NOMO-1 (cell line): Measurements from ENCODE around the gene DLGAP1.
A peak's percentile ranks its signal among the peaks of the same experiment; 100 is the strongest.

Experiments used
- DNase-seq, 2 experiments: peaks; one replicate each; lab custom pipeline; 2025; ENCODE audit not compliant: unreplicated experiment in 2 of 2; lab: John Stamatoyannopoulos, UW

DLGAP1 gene

GRCh38 chr18:3839581-3839981 lies 615.5 kb downstream of the DLGAP1 start:
- DNase-seq = no peak

- DNase-seq = no peak
Observed at GRCh38 chr18:3836483-3837335, 618.4 kb downstream of the DLGAP1 start.

DNA sequence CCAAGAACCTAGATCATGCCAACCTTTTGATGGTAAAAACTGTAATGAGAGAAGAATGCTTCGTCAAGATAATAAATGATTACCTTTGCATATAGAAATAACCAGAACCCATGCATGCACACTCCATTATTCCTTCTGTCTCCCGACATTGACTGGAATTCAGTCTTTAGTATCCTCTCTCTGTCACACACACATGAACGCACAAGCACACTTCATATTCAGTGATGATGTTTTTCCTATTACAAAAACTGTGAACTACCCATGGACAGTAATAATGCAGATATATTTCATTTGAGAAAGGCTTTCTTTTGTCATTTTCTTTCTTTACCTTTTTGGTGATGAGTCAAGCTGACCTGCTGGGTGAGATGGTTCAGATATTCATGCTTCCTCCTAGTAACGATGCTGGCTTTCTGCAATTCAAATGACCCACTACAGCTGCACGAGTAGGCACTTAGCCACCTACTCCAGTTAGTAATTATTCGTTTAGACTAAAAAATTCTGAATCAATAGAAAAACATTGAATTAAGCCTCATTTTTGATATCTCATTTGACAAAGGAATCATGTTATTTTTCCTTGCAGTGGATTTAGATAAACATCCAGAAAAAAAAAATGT lies 623.0 kb downstream of the DLGAP1 start:
- no peak for DNase-seq

DNA sequence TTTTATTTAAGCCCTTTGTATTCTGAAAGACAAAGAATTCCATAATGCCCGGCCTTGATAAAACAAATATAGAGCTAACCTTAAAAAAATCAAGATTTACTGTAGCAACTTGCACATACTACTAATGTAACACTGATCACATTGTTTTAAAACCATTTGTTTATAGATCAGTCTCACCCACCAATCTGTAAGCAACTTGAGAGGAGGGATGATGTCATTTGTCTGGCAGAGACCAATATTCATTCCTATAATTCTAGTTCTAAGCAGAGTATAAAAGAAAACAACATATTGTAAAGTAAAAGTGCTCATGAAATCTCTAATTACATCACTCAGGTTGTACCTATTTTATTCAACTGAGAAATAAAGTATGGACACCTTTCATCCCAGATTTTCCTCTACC lies 624.5 kb downstream of the DLGAP1 start:
- no peak for DNase-seq

GRCh38 chr18:3827236-3827845 lies 627.8 kb downstream of the DLGAP1 start:
- no peak for DNase-seq

GRCh38 chr18:3826021-3826420 lies 629.1 kb downstream of the DLGAP1 start:
- DNase-seq = no peak

GRCh38 chr18:3824101-3824500 lies 631.0 kb downstream of the DLGAP1 start:
- DNase-seq = no peak

- DNase-seq = no peak
Observed at GRCh38 chr18:3823073-3823472, 632.0 kb downstream of the DLGAP1 start.

DNA sequence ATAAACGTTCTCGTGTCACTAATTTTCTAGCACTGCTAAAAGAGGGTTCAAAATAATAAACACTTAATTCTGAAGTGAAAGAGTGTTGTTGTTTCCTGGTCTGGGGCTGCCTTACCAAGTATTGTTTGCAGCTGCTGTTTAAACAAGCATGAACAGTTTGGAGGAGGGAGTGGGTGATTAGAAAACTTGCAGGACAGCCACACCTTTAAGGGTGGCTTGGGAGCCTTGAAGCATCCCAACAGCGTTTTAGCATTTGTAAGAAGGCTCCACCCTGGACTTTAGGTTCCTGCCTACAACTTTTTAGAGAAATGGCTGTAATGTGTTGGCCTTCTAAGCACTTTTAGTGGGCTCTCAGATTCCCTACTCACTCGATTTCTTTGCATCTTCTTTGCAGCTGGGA lies 633.6 kb downstream of the DLGAP1 start:
- no peak for DNase-seq

- DNase-seq = no peak
Observed at GRCh38 chr18:3819961-3820360, 635.1 kb downstream of the DLGAP1 start.

DNA sequence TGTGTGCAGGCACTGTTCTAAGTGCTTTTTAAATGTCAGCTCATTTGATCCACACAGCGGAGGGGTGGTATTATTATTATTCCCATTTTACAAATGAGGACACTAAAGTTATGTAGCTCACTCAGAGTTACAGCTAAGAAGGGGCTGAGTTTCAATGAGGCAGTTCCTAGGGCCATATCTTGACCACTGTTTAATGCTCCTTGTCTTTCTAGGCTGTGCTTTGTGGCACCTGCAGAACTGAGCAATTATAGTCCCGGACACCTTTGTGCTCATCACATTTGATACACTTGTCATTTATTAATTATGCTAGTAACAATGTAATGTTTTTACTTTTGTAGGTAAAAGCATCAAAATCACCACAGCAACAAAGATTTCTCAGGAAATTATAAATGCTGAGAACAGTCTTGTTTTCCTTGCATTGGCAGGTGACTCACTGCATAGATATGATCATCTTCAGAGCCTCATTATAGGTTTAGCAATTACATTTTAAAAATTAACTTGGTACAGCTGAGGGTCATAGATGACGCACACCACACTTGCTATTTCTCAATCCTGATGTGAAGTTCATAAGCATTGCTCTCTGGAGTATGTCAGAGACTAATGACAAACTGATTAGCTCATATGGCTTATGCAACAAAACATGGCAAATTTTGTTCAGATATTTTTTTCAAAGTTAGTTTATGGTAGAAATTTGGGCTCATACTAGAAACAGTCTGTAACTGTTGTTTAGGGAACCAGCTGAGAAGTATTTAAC lies 638.3 kb downstream of the DLGAP1 start:
- DNase-seq = peak; percentile 8 to 67

- DNase-seq = no peak
Observed at GRCh38 chr18:3815991-3816390, 639.1 kb downstream of the DLGAP1 start.

DNA sequence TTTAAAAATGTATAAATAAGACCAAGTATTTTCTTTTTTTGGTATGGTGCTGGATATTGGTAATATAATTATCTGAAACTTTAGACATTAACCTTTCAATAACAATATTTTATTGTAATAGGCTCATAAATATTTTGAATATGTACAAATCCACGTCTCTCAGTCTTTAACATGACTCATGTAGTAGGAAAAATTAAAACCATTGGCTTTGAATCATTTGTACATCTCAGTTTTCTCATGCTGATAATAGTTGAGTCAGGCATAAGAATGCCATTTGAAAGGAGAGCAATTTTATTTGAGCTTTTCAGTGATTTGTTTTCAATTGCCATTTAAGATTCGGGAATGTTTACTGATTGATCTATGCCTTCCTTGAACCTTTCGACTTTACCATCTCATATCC lies 640.3 kb downstream of the DLGAP1 start:
- DNase-seq = no peak

DNA sequence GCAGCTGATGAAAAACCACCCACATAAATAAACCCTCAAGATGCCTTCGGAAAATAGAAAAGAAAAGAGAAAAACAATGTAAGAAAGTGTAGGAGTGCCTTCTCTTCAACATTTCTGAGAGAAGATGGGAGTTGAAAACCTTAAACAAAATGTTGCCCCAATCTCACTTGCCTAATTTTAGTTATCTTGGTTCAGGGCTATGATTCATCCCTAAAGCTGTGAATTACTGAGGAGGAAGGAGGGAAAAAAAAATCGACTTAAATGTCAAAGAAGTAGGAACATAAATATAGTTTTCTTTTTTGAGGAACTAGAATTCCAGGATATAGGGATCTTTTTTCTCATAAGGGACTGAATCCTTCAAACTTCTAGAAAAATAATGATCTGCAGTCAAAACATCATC lies 644.8 kb downstream of the DLGAP1 start:
- DNase-seq = no peak

GRCh38 chr18:3808985-3809780 lies 645.9 kb downstream of the DLGAP1 start:
- DNase-seq = no peak

GRCh38 chr18:3806656-3807055 lies 648.5 kb downstream of the DLGAP1 start:
- no peak for DNase-seq

- no peak for DNase-seq
Observed at GRCh38 chr18:3804336-3804735, 650.8 kb downstream of the DLGAP1 start.

DNA sequence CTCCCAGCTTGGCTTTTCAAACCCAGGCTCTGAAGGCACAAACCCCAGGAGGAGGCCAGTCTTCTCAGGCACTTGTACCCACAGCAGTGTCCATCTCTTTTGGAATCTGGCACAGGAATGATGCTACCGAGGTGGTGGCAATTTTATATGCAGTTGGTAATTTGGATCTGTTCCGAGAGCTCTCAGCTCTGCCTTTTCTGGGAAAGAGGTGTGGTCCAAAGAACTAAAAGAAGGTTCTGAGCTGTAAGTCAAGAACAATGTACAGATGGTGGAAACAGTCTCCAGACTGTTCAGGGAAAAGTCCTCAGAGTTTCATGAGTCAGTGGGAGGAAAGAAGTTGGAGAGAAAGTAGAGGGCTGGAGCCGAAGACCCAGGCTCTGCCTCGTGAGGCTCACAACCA lies 651.8 kb downstream of the DLGAP1 start:
- no peak for DNase-seq

DNA sequence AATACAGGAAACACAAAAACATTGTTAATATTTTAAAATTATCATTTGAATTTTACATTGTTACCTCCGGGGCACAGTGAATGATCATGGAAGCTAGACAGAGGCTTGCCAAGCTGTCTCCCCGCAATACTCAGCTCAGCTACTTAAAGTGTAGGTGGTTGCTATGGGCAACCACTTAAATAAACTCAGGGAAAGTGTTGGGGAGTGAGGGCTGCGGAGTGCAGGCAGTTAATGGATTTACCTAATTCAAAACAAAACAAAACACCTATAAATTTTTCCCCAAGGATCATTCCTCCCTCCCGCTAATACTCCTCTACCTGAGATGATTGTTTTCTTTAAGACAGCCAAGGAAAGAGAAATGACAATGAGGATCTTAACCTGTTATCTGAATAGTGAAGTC lies 655.6 kb downstream of the DLGAP1 start:
- no peak for DNase-seq

GRCh38 chr18:3798032-3798431 lies 657.1 kb downstream of the DLGAP1 start:
- DNase-seq = no peak
